SJSA1 (cell line): ENCODE measurements around the gene MSH4. TPM values are rescaled to one million over a fixed set of nuclear protein-coding genes. Genes with fewer than 3 reads are reported as not detected.
"Not testable (repeated sequence)": the region's sequence is repeated elsewhere in the genome, so short reads cannot be mapped to it uniquely, and the experiment has no call there.

ENCODE experiments used
- DNase-seq, 2 experiments: peaks; one replicate each; pipeline ENCODE4 v3.0.0-alpha.2; 2015 to 2020; ENCODE audit warnings: low spot score in 2 of 2, low read depth in 1 of 2
- H3K27ac ChIP-seq: fragments of 250-450 bp; sonication (Bioruptor Pico); 2 replicates; pipeline ENCODE4 v1.5.1; 2020; ENCODE audit warnings: mild to moderate bottlenecking, moderate library complexity
- H3K27me3 ChIP-seq: fragments of 250-450 bp; sonication (Bioruptor Pico); replicated peaks from 2 replicates; pipeline ENCODE4 v1.5.1; 2020; ENCODE audit warnings: mild to moderate bottlenecking, moderate library complexity
- H3K36me3 ChIP-seq: fragments of 250-450 bp; sonication (Bioruptor Pico); 2 replicates; pipeline ENCODE4 v1.5.1; 2020; ENCODE audit warnings: mild to moderate bottlenecking
- H3K4me1 ChIP-seq: fragments of 250-450 bp; sonication (Bioruptor Pico); replicated peaks from 2 replicates; pipeline ENCODE4 v1.6.1; 2021; ENCODE audit warnings: mild to moderate bottlenecking
- H3K4me3 ChIP-seq: fragments of 250-450 bp; sonication (Bioruptor Pico); 2 replicates; pipeline ENCODE4 v1.5.1; 2020; ENCODE audit warnings: mild to moderate bottlenecking
- H3K9me3 ChIP-seq: fragments of 250-450 bp; sonication (Bioruptor Pico); replicated peaks from 2 replicates; pipeline ENCODE4 v1.5.1; 2020; ENCODE audit warnings: mild to moderate bottlenecking
- total RNA-seq: library from RNA; depleted of rRNA; stranded (reverse); fragments of >200 nt; shearing (Covaris generic); gene quantifications from 2 replicates; pipeline ENCODE4 v1.2.3, GENCODE V29; 2014; rRNA removed

MSH4 gene
- total RNA-seq = 0.13 TPM in 1 of 2 replicates, not detected in the other

GRCh38 chr1:75796376-75797272 is at the start of gene MSH4:
TSS of gene MSH4 (plus strand) at chr1:75796882. CDS start at chr1:75796986, 104 bp downstream.
- Histone ChIP-seq H3K36me3 (peaks cover 66% of the 10 kb centered on the region), H3K27ac (0 out of 2 replicates have a peak within 1 kb of the TSS, but pooled peaks have one; percentile 1), H3K4me1 (0 out of 2 replicates have a peak, but pooled peaks cover 4% of the 10 kb centered on the region), H3K4me3 (no peak within 1 kb of the TSS), H3K27me3 (peaks cover 4% of the 10 kb centered on the region; the same call in 1 of the 2 replicates), H3K9me3 (peaks cover 8% of the 10 kb centered on the region; the same call in 1 of the 2 replicates)
- peak in 1 of 2 experiments; percentile 10 for DNase-seq

GRCh38 chr1:75757210-75757609 is 39.5 kb upstream of the MSH4 start:
- DNase-seq, H3K4me3 ChIP-seq, H3K4me1 ChIP-seq, H3K9me3 ChIP-seq, H3K27me3 ChIP-seq, H3K27ac ChIP-seq: not testable (repeated sequence)
- peaks cover 53% of the 10 kb centered on the region for H3K36me3 ChIP-seq

GRCh38 chr1:75758543-75758942 is 38.1 kb upstream of the MSH4 start:
- not testable (repeated sequence) for H3K4me1 ChIP-seq, H3K27me3 ChIP-seq, H3K27ac ChIP-seq, DNase-seq, H3K9me3 ChIP-seq, H3K4me3 ChIP-seq
- peaks cover 48% of the 10 kb centered on the region for H3K36me3 ChIP-seq

GRCh38 chr1:75764057-75764655 is 32.5 kb upstream of the MSH4 start:
- Histone ChIP-seq H3K27ac (no peak overlapping the region), H3K9me3 (no peaks in the 10 kb centered on the region), H3K27me3 (no peaks in the 10 kb centered on the region), H3K36me3 (peaks cover 10% of the 10 kb centered on the region; the same call in 1 of the 2 replicates), H3K4me1 (peaks cover 17% of the 10 kb centered on the region), H3K4me3 (no peak overlapping the region)
- no peak for DNase-seq

GRCh38 chr1:75765697-75766355 is 30.9 kb upstream of the MSH4 start:
- no peak overlapping the region for H3K4me3 ChIP-seq
- peak overlapping the region; percentile 68 for H3K27ac ChIP-seq
- H3K27me3 ChIP-seq = no peaks in the 10 kb centered on the region
- no peaks in the 10 kb centered on the region for H3K9me3 ChIP-seq
- peak in 1 of 2 experiments; percentile 68 for DNase-seq
- H3K4me1 ChIP-seq = peaks cover 17% of the 10 kb centered on the region
- H3K36me3 ChIP-seq = peaks cover 6% of the 10 kb centered on the region; the same call in 1 of the 2 replicates

- Histone ChIP-seq H3K9me3 (no peaks in the 10 kb centered on the region), H3K4me3 (no peak overlapping the region), H3K27me3 (no peaks in the 10 kb centered on the region), H3K4me1 (peaks cover 17% of the 10 kb centered on the region), H3K36me3 (no peaks in the 10 kb centered on the region), H3K27ac (no peak overlapping the region)
- DNase-seq = no peak
Observed at GRCh38 chr1:75768016-75768415, 28.7 kb upstream of the MSH4 start.

GRCh38 chr1:75770761-75771160 is 25.9 kb upstream of the MSH4 start:
- H3K4me1 ChIP-seq = peaks cover 12% of the 10 kb centered on the region
- no peak overlapping the region for H3K4me3 ChIP-seq
- DNase-seq = no peak
- no peaks in the 10 kb centered on the region for H3K9me3 ChIP-seq
- no peaks in the 10 kb centered on the region for H3K36me3 ChIP-seq
- H3K27ac ChIP-seq = no peak overlapping the region
- no peaks in the 10 kb centered on the region for H3K27me3 ChIP-seq

- Histone ChIP-seq H3K9me3 (no peaks in the 10 kb centered on the region), H3K36me3 (no peaks in the 10 kb centered on the region), H3K4me3 (no peak overlapping the region), H3K27me3 (no peaks in the 10 kb centered on the region), H3K27ac (no peak overlapping the region), H3K4me1 (peaks cover 4% of the 10 kb centered on the region; the same call in 1 of the 2 replicates)
- no peak for DNase-seq
Observed at GRCh38 chr1:75771978-75772377, 24.7 kb upstream of the MSH4 start.

GRCh38 chr1:75777812-75778211 is 18.9 kb upstream of the MSH4 start:
- not testable (repeated sequence) for H3K4me1 ChIP-seq, H3K36me3 ChIP-seq, DNase-seq, H3K27ac ChIP-seq, H3K27me3 ChIP-seq, H3K9me3 ChIP-seq, H3K4me3 ChIP-seq

- DNase-seq, H3K27me3 ChIP-seq, H3K4me3 ChIP-seq, H3K27ac ChIP-seq, H3K9me3 ChIP-seq, H3K36me3 ChIP-seq, H3K4me1 ChIP-seq: not testable (repeated sequence)
Observed at GRCh38 chr1:75778694-75779093, 18.0 kb upstream of the MSH4 start.

GRCh38 chr1:75780183-75780582 is 16.5 kb upstream of the MSH4 start:
- not testable (repeated sequence) for DNase-seq, H3K4me1 ChIP-seq, H3K27ac ChIP-seq, H3K36me3 ChIP-seq, H3K4me3 ChIP-seq, H3K9me3 ChIP-seq, H3K27me3 ChIP-seq

GRCh38 chr1:75783920-75784319 is 12.8 kb upstream of the MSH4 start:
- not testable (repeated sequence) for H3K27ac ChIP-seq, H3K9me3 ChIP-seq, DNase-seq, H3K27me3 ChIP-seq, H3K4me3 ChIP-seq
- Histone ChIP-seq H3K4me1 (peaks cover 16% of the 10 kb centered on the region), H3K36me3 (peaks cover 20% of the 10 kb centered on the region)

- peak overlapping the region; percentile 48 for H3K4me3 ChIP-seq
- no peaks in the 10 kb centered on the region for H3K9me3 ChIP-seq
- peaks cover 36% of the 10 kb centered on the region for H3K36me3 ChIP-seq
- peak overlapping the region; percentile 42; the same call in 1 of the 2 replicates for H3K27ac ChIP-seq
- DNase-seq = no peak
- peaks cover 26% of the 10 kb centered on the region for H3K4me1 ChIP-seq
- H3K27me3 ChIP-seq = no peaks in the 10 kb centered on the region
Observed at GRCh38 chr1:75785320-75785982, 11.2 kb upstream of the MSH4 start.
